ENCODE measurements around the gene MAPKAP1. TPM values are rescaled to one million over a fixed set of nuclear protein-coding genes. Genes with fewer than 3 reads are reported as not detected.

MAPKAP1 gene
- total and polyA plus RNA-seq, 2 experiments from 2014 or later: 68.4 to 98.5 TPM

GRCh38 chr9:125413579-125413978 is 293.4 kb downstream of the MAPKAP1 start:
- H3K4me1 ChIP-seq (ENCODE audit: insufficient read depth): no peaks in the 10 kb centered on the region
- Mint-ChIP-seq H3K36me3 (ENCODE audit: low read depth) (no peaks in the 10 kb centered on the region), H3K9me3 (no peaks in the 10 kb centered on the region; the same call in 2 of the 3 replicates)

More at GRCh38 chr9:125413579-125413978, 293.4 kb downstream of the MAPKAP1 start:
- DNase-seq (ENCODE audit: low spot score) (no peak), ATAC-seq (no peak)
- no peak overlapping the region for H3K4me3 ChIP-seq
- H3K79me2 ChIP-seq (replicated peaks; ENCODE audit: insufficient read depth): no peaks in the 10 kb centered on the region
- TF ChIP-seq NANOG (IDR thresholded peaks at IDR 0.05; ENCODE audit: borderline replicate concordance): no peak
- TF ChIP-seq CREB1 (CRISPR knock-in tag; IDR thresholded peaks at IDR 0.05; ENCODE audit: low read depth): no peak
- no peak for TF ChIP-seq POLR2AphosphoS5 (IDR thresholded peaks at IDR 0.05; ENCODE audit: low read depth)
- no peak for TF ChIP-seq JUNB (IDR thresholded peaks at IDR 0.05; ENCODE audit: unreplicated experiment)
- TF ChIP-seq ZNF114 (CRISPR knock-in tag; IDR thresholded peaks at IDR 0.05): no peak
- TF ChIP-seq CTCF (conservative IDR thresholded peaks at IDR 0.05; ENCODE audit: low read depth in 2 of 2): no peak
- no peak for TF ChIP-seq ZNF331 (CRISPR knock-in tag; IDR thresholded peaks at IDR 0.05; ENCODE audit: low read depth)
- TF ChIP-seq REST (IDR thresholded peaks at IDR 0.05; ENCODE audit: unreplicated experiment): no peak
- TF ChIP-seq EZH2 (IDR thresholded peaks at IDR 0.05; ENCODE audit: low read depth, unreplicated experiment): no peak
- no peak for TF ChIP-seq EZH2phosphoT487 (IDR thresholded peaks at IDR 0.05; ENCODE audit: unreplicated experiment)
- no peaks in the 10 kb centered on the region for H3K9me2 ChIP-seq (ENCODE audit: insufficient read depth)
- H3K27me3 ChIP-seq (ENCODE audit: insufficient read depth): peaks cover 7% of the 10 kb centered on the region; the same call in 1 of the 2 replicates
- H3K36me3 ChIP-seq (ENCODE audit: insufficient read depth): no peaks in the 10 kb centered on the region
- Mint-ChIP-seq H3K4me3 (no peak overlapping the region), H3K27me3 (ENCODE audit: insufficient read depth, low read depth, poor library complexity) (peaks cover 17% of the 10 kb centered on the region), H3K27ac (no peak overlapping the region), H3K4me1 (peaks cover 5% of the 10 kb centered on the region)
- H2AFZ ChIP-seq: no peak overlapping the region
- H3K4me2 ChIP-seq: no peak overlapping the region
- H3K27ac ChIP-seq (ENCODE audit: low read depth): no peak overlapping the region
- H4K20me1 ChIP-seq (replicated peaks; ENCODE audit: insufficient read depth): no peaks in the 10 kb centered on the region
- H3F3A ChIP-seq (replicated peaks; ENCODE audit: low read depth): 0 out of 2 replicates have a peak, but pooled peaks cover 7% of the 10 kb centered on the region

Data from GM23338 (cell line).